HepG2 (cell line): Measurements from ENCODE around the gene G6PC3. TPM values are rescaled to one million over a fixed set of nuclear protein-coding genes. Genes with fewer than 3 reads are reported as not detected.
A peak's percentile ranks its signal among the peaks of the same experiment; 100 is the strongest.

Experiments used
- ASH2L ChIP-seq: fragments of 300-600, 200-600 bp; sonication (generic); IDR thresholded peaks from 2 replicates; pipeline ENCODE4 v1.7.0; 2017; ENCODE audit warnings: low read depth, mild to moderate bottlenecking, moderate library complexity, mixed read lengths, low read length; ENCODE audit not compliant: insufficient read length
- ATF7-NPFF ChIP-seq: sonication (generic); formaldehyde crosslinking; IDR thresholded peaks from 2 replicates; pipeline ENCODE4 v1.8.1; 2023; ENCODE audit warnings: mild to moderate bottlenecking, low read depth, missing genetic modification reagents, moderate library complexity
- ELF1 ChIP-seq: sonication (generic); formaldehyde crosslinking; IDR thresholded peaks from 2 replicates; pipeline ENCODE4 v1.4.0; 2020; ENCODE audit warnings: missing genetic modification reagents
- HMGXB3 ChIP-seq: sonication (generic); formaldehyde crosslinking; IDR thresholded peaks from 2 replicates; pipeline ENCODE4 v1.4.0; 2020; ENCODE audit warnings: missing genetic modification reagents, borderline replicate concordance
- HNF4G ChIP-seq, 2 experiments: sonication (generic) in 1 of 2; formaldehyde crosslinking in 1 of 2; IDR thresholded peaks; 2 replicates each; pipeline versions ENCODE4 v1.4.0 to v1.6.1; 2011 to 2020; ENCODE audit warnings: borderline replicate concordance in 2 of 2, low read depth in 2 of 2, mild to moderate bottlenecking in 2 of 2, low read length in 1 of 2, missing genetic modification reagents in 1 of 2, moderate library complexity in 1 of 2
- IKZF1 ChIP-seq: fragments of 450-650 bp; IDR thresholded peaks from 2 replicates; pipeline ENCODE4 v1.7.1; 2016
- KLF11 ChIP-seq: IDR thresholded peaks from 2 replicates; pipeline ENCODE4 v1.6.1; 2016; ENCODE audit warnings: missing compliant biosample characterization
- MATR3 ChIP-seq: sonication (generic); formaldehyde crosslinking; IDR thresholded peaks from 2 replicates; pipeline ENCODE4 v1.4.0; 2020; ENCODE audit warnings: missing genetic modification reagents
- MAZ ChIP-seq, 2 experiments: sonication (generic) in 1 of 2; formaldehyde crosslinking in 1 of 2; IDR thresholded peaks; 2 replicates each; pipeline versions ENCODE4 v1.5.0 to v1.6.1; 2012 to 2020; ENCODE audit warnings: low read depth in 2 of 2, mild to moderate bottlenecking in 2 of 2, borderline replicate concordance in 1 of 2, improper control_type of control experiment in 1 of 2, low read length in 1 of 2, missing genetic modification reagents in 1 of 2, moderate library complexity in 1 of 2
- NFE2 ChIP-seq: sonication (generic); formaldehyde crosslinking; IDR thresholded peaks from 2 replicates; pipeline ENCODE4 v1.4.0; 2020; ENCODE audit warnings: missing genetic modification reagents
- NKX3-1 ChIP-seq: sonication (generic); formaldehyde crosslinking; IDR thresholded peaks from 2 replicates; pipeline ENCODE4 v1.5.0; 2020; ENCODE audit warnings: missing genetic modification reagents
- PBX3 ChIP-seq: sonication (generic); formaldehyde crosslinking; IDR thresholded peaks from 2 replicates; pipeline ENCODE4 v1.8.1; 2023; ENCODE audit warnings: missing genetic modification reagents, inconsistent platforms, borderline replicate concordance
- TFDP1 ChIP-seq: IDR thresholded peaks from 2 replicates; pipeline ENCODE4 v1.6.1; 2016; ENCODE audit warnings: missing compliant biosample characterization, missing genetic modification reagents, borderline replicate concordance
- ZBTB2 ChIP-seq: sonication (generic); formaldehyde crosslinking; IDR thresholded peaks from 2 replicates; pipeline ENCODE4 v1.8.0; 2022; ENCODE audit warnings: low read depth, missing genetic modification reagents
- ZNF12 ChIP-seq: sonication (generic); formaldehyde crosslinking; IDR thresholded peaks from 2 replicates; pipeline ENCODE4 v1.5.0; 2020; ENCODE audit warnings: missing genetic modification reagents
- ZNF256 ChIP-seq: sonication (generic); formaldehyde crosslinking; conservative IDR thresholded peaks from 2 replicates; pipeline ENCODE4 v1.4.0; 2020; ENCODE audit warnings: missing genetic modification reagents
- ZNF264 ChIP-seq: sonication (generic); formaldehyde crosslinking; IDR thresholded peaks from 2 replicates; pipeline ENCODE4 v1.4.0; 2020; ENCODE audit warnings: missing genetic modification reagents
- ZNF335 ChIP-seq: sonication (generic); formaldehyde crosslinking; IDR thresholded peaks from 2 replicates; pipeline ENCODE4 v1.4.0; 2020; ENCODE audit warnings: missing genetic modification reagents
- ZNF34 ChIP-seq: sonication (generic); formaldehyde crosslinking; IDR thresholded peaks from 2 replicates; pipeline ENCODE4 v1.4.0; 2020; ENCODE audit warnings: mild to moderate bottlenecking, missing genetic modification reagents, borderline replicate concordance
- ZNF510 ChIP-seq: sonication (generic); formaldehyde crosslinking; IDR thresholded peaks from 2 replicates; pipeline ENCODE4 v1.4.0; 2020; ENCODE audit warnings: low read depth, mild to moderate bottlenecking, missing genetic modification reagents
- polyA plus RNA-seq, 8 experiments: library from polyadenylated mRNA; depleted of rRNA in 3 of 8; stranded (reverse) in 7 of 8; unstranded in 1 of 8; fragments of >200 nt; fragmentation: Illumina TruSeq in 4 of 8; extraction: Trizol in 4 of 8; gene quantifications; 2 replicates each; pipeline versions ENCODE4 v1.2.1 to v1.2.3, GENCODE V29; 2011 to 2016; ENCODE audit warnings: low read depth in 4 of 8, missing spikeins in 1 of 8, mixed read lengths in 1 of 8; ENCODE audit not compliant: insufficient read depth in 1 of 8
- total RNA-seq, 5 experiments: library from RNA; depleted of rRNA; stranded (reverse); fragments of >200 nt; fragmentation: Illumina TruSeq; extraction: Trizol; gene quantifications; 2 replicates each; pipeline ENCODE4 v1.2.3, GENCODE V29; 2016; ENCODE audit warnings: low read depth in 1 of 5

G6PC3 gene
- total and polyA plus RNA-seq, 2 of the 13 experiments (the other 11 are each of a cell fraction or from before 2014, with no cell fraction given), result 38.5 to 75.8 TPM

GRCh38 chr17:44110823-44111633 is 40.5 kb downstream of the G6PC3 start (continued):
- TF ChIP-seq HNF4G (IDR thresholded peaks at IDR 0.05; ENCODE audit: borderline replicate concordance, low read depth, low read length) (peak; percentile 94), HNF4G (CRISPR knock-in tag; IDR thresholded peaks at IDR 0.05; ENCODE audit: borderline replicate concordance, low read depth) (peak; percentile 93), TFDP1 (CRISPR knock-in tag) (peak; percentile 83; the same call in 1 of the 2 replicates), NKX3-1 (CRISPR knock-in tag) (no peak), ASH2L (peak; percentile 82), NFE2 (CRISPR knock-in tag) (no peak), ZBTB2 (CRISPR knock-in tag) (no peak), ATF7-NPFF (CRISPR knock-in tag) (peak; percentile 39; the same call in 1 of the 2 replicates), IKZF1 (no peak), ZNF264 (peak; percentile 36; the same call in 1 of the 2 replicates), ZNF34 (CRISPR knock-in tag) (peak; percentile 93; the same call in 1 of the 2 replicates), MATR3 (no peak), ZNF335 (CRISPR knock-in tag) (peak; percentile 73), ZNF256 (CRISPR knock-in tag) (no peak), ZNF510 (peak; percentile 91; the same call in 1 of the 2 replicates), KLF11 (CRISPR knock-in tag) (peak; percentile 90; the same call in 1 of the 2 replicates), ELF1 (CRISPR knock-in tag) (peak; percentile 82), PBX3 (no peak), MAZ (IDR thresholded peaks at IDR 0.05; ENCODE audit: borderline replicate concordance, low read depth, low read length) (peak; percentile 99), MAZ (CRISPR knock-in tag; IDR thresholded peaks at IDR 0.05; ENCODE audit: low read depth) (peak; percentile 99), ZNF12 (no peak; the same call in 1 of the 2 replicates), HMGXB3 (CRISPR knock-in tag) (peak; percentile 87)
